ENCODE measurements around the gene SERPIND1. TPM values are rescaled to one million over a fixed set of nuclear protein-coding genes. Genes with fewer than 3 reads are reported as not detected.

SERPIND1 gene, protein sequence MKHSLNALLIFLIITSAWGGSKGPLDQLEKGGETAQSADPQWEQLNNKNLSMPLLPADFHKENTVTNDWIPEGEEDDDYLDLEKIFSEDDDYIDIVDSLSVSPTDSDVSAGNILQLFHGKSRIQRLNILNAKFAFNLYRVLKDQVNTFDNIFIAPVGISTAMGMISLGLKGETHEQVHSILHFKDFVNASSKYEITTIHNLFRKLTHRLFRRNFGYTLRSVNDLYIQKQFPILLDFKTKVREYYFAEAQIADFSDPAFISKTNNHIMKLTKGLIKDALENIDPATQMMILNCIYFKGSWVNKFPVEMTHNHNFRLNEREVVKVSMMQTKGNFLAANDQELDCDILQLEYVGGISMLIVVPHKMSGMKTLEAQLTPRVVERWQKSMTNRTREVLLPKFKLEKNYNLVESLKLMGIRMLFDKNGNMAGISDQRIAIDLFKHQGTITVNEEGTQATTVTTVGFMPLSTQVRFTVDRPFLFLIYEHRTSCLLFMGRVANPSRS
- total RNA-seq (not detected), polyA plus RNA-seq (under 1 TPM in 2 of 4 donors, not detected in 2; 0.10 to 0.29 TPM)

DNA sequence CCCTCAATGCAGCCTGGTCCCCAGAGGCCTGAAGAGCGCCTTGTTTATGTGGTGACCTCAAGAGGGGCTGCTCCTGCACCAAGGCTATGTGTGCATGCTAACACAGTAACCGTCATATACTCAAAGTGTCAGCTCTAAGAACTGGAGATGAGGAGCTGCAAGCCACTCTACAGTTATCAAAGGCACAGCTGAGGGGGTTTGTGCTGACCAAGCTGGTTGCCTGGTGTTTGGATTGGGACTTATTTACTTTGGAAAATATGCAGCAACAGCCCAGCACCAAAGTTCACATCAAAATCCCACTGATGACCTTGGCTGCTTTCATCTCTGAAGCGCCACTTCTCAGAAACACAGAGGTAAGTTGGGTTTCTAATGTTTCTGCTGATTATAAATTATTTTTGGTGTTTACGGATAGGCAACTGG is at the start of gene SERPIND1:
Gene SERPIND1 (plus strand): TSS at position 321 of the 420 bp plus-strand sequence. CDS start 5,200 bp downstream, outside the sequence.
- ATAC-seq (ENCODE audit: low read depth in 2 of 2): no peak
- H3K4me3 Mint-ChIP-seq: no peak within 1 kb of the TSS
- H3K27ac Mint-ChIP-seq: peak within 1 kb of the TSS in 1 of 3 donors; percentile 71
- H3K9me3 Mint-ChIP-seq: no peaks in the 10 kb centered on the region
- peaks cover 7% of the 10 kb centered on the region for H3K36me3 Mint-ChIP-seq
- H3K4me1 ChIP-seq (ENCODE audit: control insufficient read depth, insufficient read depth, low read length, poor library complexity, severe bottlenecking): no peaks in the 10 kb centered on the region
- DNase-seq: no peak
- peaks cover 16% of the 10 kb centered on the region for H3K36me3 ChIP-seq (ENCODE audit: control insufficient read depth, insufficient read depth, low read length)
- H3K4me3 ChIP-seq (ENCODE audit: low read depth, low read length): no peak within 1 kb of the TSS
- H3K27me3 ChIP-seq (ENCODE audit: control insufficient read depth, insufficient read depth, low read length): no peaks in the 10 kb centered on the region
- H3K4me1 Mint-ChIP-seq: peaks cover 0 to 4% (median 0%) of the 10 kb centered on the region in 4 donors
- H3K27me3 Mint-ChIP-seq: no peaks in the 10 kb centered on the region
- no peaks in the 10 kb centered on the region for H3K9me3 ChIP-seq (ENCODE audit: control insufficient read depth in 2 of 2, low read length in 2 of 2)
- no peak within 1 kb of the TSS for H3K27ac ChIP-seq (ENCODE audit: insufficient read depth, low read length, poor library complexity, severe bottlenecking)

DNA sequence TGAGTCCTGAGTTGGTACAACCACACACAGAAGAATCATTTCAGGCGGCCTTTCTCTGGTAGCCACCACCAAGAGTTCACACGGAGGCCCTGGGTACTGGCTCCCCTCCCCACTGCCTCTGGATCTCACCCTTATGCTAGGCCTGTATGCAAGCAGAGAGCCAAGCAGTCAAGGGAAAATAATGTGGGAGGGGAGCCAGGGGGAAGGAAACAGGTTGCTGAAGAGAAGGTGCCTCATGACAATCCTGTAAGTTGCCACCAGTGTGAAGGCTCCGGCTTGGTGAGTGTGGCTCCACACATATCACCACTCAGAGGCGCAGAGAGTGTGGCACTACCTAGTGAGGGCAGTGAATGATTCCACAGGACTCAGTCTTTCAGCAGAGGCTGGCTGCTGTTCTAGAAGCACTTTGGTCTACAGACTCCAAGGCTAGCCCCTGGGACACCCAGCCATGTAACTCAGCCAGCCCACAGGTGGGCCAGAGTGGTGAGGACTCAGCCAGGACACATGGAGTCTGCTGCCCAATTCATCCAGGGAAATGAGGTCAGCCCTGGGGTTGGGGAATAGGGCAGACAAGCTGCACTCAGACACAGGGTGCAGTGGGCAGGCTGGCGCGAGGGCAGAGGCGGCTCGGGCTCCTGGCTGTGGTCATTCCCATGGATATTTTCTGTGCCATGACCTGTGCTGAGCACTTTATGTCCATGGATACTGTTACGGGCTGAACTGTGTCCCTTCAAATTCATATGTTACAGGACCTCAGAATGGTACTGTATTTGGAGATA is 49.0 kb upstream of the SERPIND1 start:
- Mint-ChIP-seq H3K9me3 (no peaks in the 10 kb centered on the region), H3K36me3 (peaks cover 38% of the 10 kb centered on the region), H3K27ac (peak overlapping the region in 2 of 3 donors; percentile 6 to 78), H3K27me3 (no peaks in the 10 kb centered on the region), H3K4me3 (no peak overlapping the region), H3K4me1 (peaks cover 0 to 1% (median 0%) of the 10 kb centered on the region in 4 donors)
- ATAC-seq (ENCODE audit: low read depth in 2 of 2) (no peak), DNase-seq (no peak)
- Histone ChIP-seq H3K4me3 (ENCODE audit: low read depth, low read length) (no peak overlapping the region), H3K9me3 (ENCODE audit: control insufficient read depth in 2 of 2, low read length in 2 of 2) (no peaks in the 10 kb centered on the region), H3K27ac (ENCODE audit: insufficient read depth, low read length, poor library complexity, severe bottlenecking) (no peak overlapping the region), H3K4me1 (ENCODE audit: control insufficient read depth, insufficient read depth, low read length, poor library complexity, severe bottlenecking) (no peaks in the 10 kb centered on the region), H3K36me3 (ENCODE audit: control insufficient read depth, insufficient read depth, low read length) (peaks cover 50% of the 10 kb centered on the region), H3K27me3 (ENCODE audit: control insufficient read depth, insufficient read depth, low read length) (no peaks in the 10 kb centered on the region)

DNA sequence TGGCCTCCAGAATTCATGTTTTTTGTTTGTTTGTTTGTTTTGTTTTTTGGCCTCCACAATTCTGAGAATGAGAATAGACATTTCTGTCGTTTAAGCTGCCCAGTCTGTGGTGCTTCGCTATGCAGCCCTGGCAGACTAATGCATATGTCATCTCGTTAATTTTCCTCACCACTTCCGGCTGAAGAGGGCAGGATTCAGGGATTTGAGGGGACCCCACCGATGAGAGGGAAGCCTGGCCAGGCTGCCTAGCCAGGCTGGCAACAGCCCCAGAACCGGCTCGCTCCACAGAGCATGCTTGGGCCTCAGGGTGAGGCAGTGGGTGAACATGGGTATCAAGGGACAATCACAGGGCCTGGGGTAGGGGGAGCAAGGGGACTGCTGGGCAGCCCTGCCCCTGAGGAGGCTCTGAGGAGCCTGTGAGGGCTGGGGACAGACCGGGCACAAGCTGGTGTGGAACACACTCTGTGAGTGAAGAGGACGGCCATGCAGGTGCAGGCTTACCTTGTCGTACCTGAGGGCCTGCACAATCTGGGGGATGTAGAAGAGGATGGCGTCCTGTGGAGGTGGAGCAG is 47.8 kb upstream of the SERPIND1 start:
- DNase-seq: no peak
- Histone ChIP-seq H3K4me3 (ENCODE audit: low read depth, low read length) (no peak overlapping the region), H3K4me1 (ENCODE audit: control insufficient read depth, insufficient read depth, low read length, poor library complexity, severe bottlenecking) (no peaks in the 10 kb centered on the region), H3K27me3 (ENCODE audit: control insufficient read depth, insufficient read depth, low read length) (no peaks in the 10 kb centered on the region), H3K36me3 (ENCODE audit: control insufficient read depth, insufficient read depth, low read length) (peaks cover 47% of the 10 kb centered on the region), H3K27ac (ENCODE audit: insufficient read depth, low read length, poor library complexity, severe bottlenecking) (no peak overlapping the region), H3K9me3 (ENCODE audit: control insufficient read depth in 2 of 2, low read length in 2 of 2) (no peaks in the 10 kb centered on the region)
- Mint-ChIP-seq H3K9me3 (no peaks in the 10 kb centered on the region), H3K36me3 (peaks cover 39% of the 10 kb centered on the region), H3K4me1 (peaks cover 0 to 2% (median 0%) of the 10 kb centered on the region in 4 donors), H3K4me3 (no peak overlapping the region), H3K27ac (no peak overlapping the region), H3K27me3 (no peaks in the 10 kb centered on the region)
- no peak for ATAC-seq (ENCODE audit: low read depth in 2 of 2)

DNA sequence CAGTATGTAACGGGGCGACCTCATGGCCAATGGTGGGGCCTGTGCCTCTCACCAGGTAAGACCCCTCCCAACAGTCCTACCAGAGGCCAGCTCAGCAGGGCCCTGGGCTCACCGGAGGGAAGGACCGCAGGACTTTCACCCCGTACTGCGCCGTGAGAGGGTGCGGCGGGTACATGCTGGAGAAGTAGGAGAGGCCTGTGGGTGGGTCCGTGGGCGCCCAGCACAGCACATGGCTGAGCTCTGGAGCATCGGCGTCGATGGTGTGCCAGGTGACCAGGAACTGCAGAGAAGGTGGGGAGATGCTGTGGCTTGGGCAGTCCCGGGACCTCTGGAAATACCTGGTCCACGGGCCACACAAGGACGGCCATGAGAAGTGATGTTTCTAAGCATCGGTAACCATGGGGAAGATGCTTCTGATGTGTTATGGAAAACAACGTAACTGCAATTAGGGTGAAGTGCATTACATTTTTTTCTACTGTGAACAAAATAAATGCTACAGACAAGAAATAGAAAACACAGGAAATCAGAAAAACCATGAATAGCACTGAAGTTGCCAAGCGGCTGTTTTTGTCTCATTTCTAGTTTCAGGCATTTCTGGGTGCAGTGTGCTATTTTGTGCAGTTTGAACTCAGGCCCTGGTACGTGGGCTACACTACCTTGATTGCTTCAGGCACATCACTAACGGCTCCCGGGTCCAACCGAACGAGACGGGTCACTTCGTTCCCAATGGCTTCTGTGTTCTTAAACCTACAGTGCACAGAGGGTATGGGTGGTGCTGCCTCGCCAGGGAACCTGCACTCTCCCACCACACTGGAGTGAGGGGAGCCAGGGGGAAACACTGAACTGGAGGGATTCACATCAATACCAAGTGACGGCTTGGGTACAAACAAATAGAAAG is 46.5 kb upstream of the SERPIND1 start:
- Histone ChIP-seq H3K27me3 (ENCODE audit: control insufficient read depth, insufficient read depth, low read length) (no peaks in the 10 kb centered on the region), H3K4me3 (ENCODE audit: low read depth, low read length) (no peak overlapping the region), H3K27ac (ENCODE audit: insufficient read depth, low read length, poor library complexity, severe bottlenecking) (no peak overlapping the region), H3K9me3 (ENCODE audit: control insufficient read depth in 2 of 2, low read length in 2 of 2) (no peaks in the 10 kb centered on the region), H3K4me1 (ENCODE audit: control insufficient read depth, insufficient read depth, low read length, poor library complexity, severe bottlenecking) (no peaks in the 10 kb centered on the region), H3K36me3 (ENCODE audit: control insufficient read depth, insufficient read depth, low read length) (peaks cover 45% of the 10 kb centered on the region)
- peaks cover 0 to 2% (median 0%) of the 10 kb centered on the region in 4 donors for H3K4me1 Mint-ChIP-seq
- DNase-seq: no peak
- H3K4me3 Mint-ChIP-seq: no peak overlapping the region
- H3K36me3 Mint-ChIP-seq: peaks cover 34% of the 10 kb centered on the region
- no peak for ATAC-seq (ENCODE audit: low read depth in 2 of 2)
- H3K27me3 Mint-ChIP-seq: no peaks in the 10 kb centered on the region
- peak overlapping the region; percentile 48 to 66 (median 54) for H3K27ac Mint-ChIP-seq
- no peaks in the 10 kb centered on the region for H3K9me3 Mint-ChIP-seq

DNA sequence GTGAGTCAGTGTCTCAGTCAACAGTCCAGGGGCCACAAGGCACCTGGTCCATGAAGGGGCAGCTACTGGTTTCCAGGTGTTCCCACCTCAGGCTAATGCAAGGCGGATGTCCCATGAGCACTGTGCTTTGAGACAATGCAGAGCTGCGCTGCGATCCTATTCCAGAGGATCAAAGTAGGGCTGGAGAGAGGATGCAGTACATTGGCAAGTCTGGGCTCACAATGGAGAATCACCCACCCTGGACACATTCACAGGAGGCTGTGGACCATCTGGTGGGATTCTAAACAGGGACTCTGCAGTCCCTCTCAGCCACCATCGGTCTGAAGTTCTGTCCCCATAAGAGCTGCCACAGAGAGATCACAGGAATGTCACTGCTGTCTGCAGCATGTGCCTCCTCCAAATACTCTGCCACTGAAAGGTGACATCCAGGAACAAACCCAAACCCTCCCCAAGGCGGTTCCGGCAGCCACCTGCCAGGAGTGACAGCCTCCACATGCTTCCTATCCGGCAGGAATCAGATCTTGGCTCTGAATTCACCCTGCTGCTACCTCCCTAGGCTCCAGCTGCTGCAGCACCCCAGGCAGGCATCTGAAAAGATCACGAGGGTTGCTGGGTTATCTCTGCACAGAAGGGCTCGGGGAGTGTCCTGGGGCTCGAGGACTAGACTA is 45.3 kb upstream of the SERPIND1 start:
- Mint-ChIP-seq H3K36me3 (peaks cover 34% of the 10 kb centered on the region), H3K27me3 (no peaks in the 10 kb centered on the region), H3K9me3 (no peaks in the 10 kb centered on the region)

DNA sequence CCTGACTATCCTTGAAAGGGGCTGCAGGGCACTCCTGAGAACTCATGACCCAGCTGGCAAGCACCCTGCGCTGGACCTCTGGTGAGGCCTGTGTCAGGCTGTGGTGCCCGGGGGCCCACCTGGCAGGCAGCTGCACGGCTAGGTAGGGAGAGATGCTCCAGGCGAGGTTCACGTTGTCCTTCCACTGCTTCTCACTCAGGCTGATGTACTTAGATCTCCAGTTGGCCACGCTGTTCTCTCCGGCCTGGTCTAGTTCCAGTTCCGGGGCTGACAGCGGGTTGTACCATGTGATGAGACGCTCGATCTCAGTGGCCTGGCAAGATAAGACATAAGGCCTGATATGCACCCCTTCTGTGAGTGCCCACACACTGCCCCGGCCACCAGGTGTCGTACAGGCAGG is 44.7 kb upstream of the SERPIND1 start:
- Mint-ChIP-seq H3K27me3 (no peaks in the 10 kb centered on the region), H3K36me3 (peaks cover 34% of the 10 kb centered on the region), H3K4me1 (peaks cover 0 to 2% (median 0%) of the 10 kb centered on the region in 4 donors), H3K27ac (no peak overlapping the region), H3K4me3 (no peak overlapping the region), H3K9me3 (no peaks in the 10 kb centered on the region)
- no peaks in the 10 kb centered on the region for H3K9me3 ChIP-seq (ENCODE audit: control insufficient read depth in 2 of 2, low read length in 2 of 2)
- H3K27ac ChIP-seq (ENCODE audit: insufficient read depth, low read length, poor library complexity, severe bottlenecking): no peak overlapping the region
- H3K4me3 ChIP-seq (ENCODE audit: low read depth, low read length): no peak overlapping the region
- no peak for DNase-seq
- no peaks in the 10 kb centered on the region for H3K27me3 ChIP-seq (ENCODE audit: control insufficient read depth, insufficient read depth, low read length)
- ATAC-seq (ENCODE audit: low read depth in 2 of 2): no peak
- no peaks in the 10 kb centered on the region for H3K4me1 ChIP-seq (ENCODE audit: control insufficient read depth, insufficient read depth, low read length, poor library complexity, severe bottlenecking)
- H3K36me3 ChIP-seq (ENCODE audit: control insufficient read depth, insufficient read depth, low read length): peaks cover 46% of the 10 kb centered on the region

More for the DNA sequence above, 45.3 kb upstream of the SERPIND1 start:
- H3K27ac ChIP-seq (ENCODE audit: insufficient read depth, low read length, poor library complexity, severe bottlenecking): no peak overlapping the region
- H3K4me3 ChIP-seq (ENCODE audit: low read depth, low read length): no peak overlapping the region
- H3K36me3 ChIP-seq (ENCODE audit: control insufficient read depth, insufficient read depth, low read length): peaks cover 46% of the 10 kb centered on the region
- peaks cover 0 to 2% (median 0%) of the 10 kb centered on the region in 4 donors for H3K4me1 Mint-ChIP-seq
- DNase-seq (no peak), ATAC-seq (ENCODE audit: low read depth in 2 of 2) (no peak)
- no peaks in the 10 kb centered on the region for H3K4me1 ChIP-seq (ENCODE audit: control insufficient read depth, insufficient read depth, low read length, poor library complexity, severe bottlenecking)
- no peaks in the 10 kb centered on the region for H3K9me3 ChIP-seq (ENCODE audit: control insufficient read depth in 2 of 2, low read length in 2 of 2)
- peak overlapping the region in 2 of 3 donors; percentile 24 to 54 for H3K27ac Mint-ChIP-seq
- no peaks in the 10 kb centered on the region for H3K27me3 ChIP-seq (ENCODE audit: control insufficient read depth, insufficient read depth, low read length)
- H3K4me3 Mint-ChIP-seq: no peak overlapping the region

All from CD4-positive, CD25-positive, alpha-beta regulatory T cell (primary cell).